ENCODE results near the gene CBX2. TPM values are rescaled to one million over a fixed set of nuclear protein-coding genes. Genes with fewer than 3 reads are reported as not detected.

CBX2 gene
- total RNA-seq, 3 donors from 2014 or later (not counting 1 experiment from before 2014, with no cell fraction given) = 0.18 to 1.3 TPM; not detected in 1

- 95% methylated on average over 17 of the region's 17 CpGs for WGBS (ENCODE audit: insufficient coverage)
- intact Hi-C loops (cut with micrococcal nuclease) = loop anchor here (10.0 kb wide), 1 partner anchor 130 kb away; no protein-coding TSS in a partner anchor
- H3K9me3 ChIP-seq (ENCODE audit: control insufficient read depth, insufficient read depth, low read length) = no peaks in the 10 kb centered on the region
- H3K27ac ChIP-seq (ENCODE audit: low read length) = no peak overlapping the region
- ATAC-seq (no peak), DNase-seq (no peak)
- Mint-ChIP-seq H3K9me3 (no peaks in the 10 kb centered on the region), H3K4me3 (no peak overlapping the region), H3K27ac (no peak overlapping the region), H3K4me1 (peaks cover 0 to 7% of the 10 kb centered on the region in 2 donors), H3K36me3 (no peaks in the 10 kb centered on the region), H3K27me3 (ENCODE audit: low read depth in 2 of 2) (peaks cover 64 to 65% of the 10 kb centered on the region in 2 donors)
- H3K4me3 ChIP-seq (ENCODE audit: low read length) = no peak overlapping the region
- H3K36me3 ChIP-seq (ENCODE audit: control insufficient read depth, insufficient read depth, low read length) = no peaks in the 10 kb centered on the region
- peaks cover 10% of the 10 kb centered on the region for H3K4me1 ChIP-seq (ENCODE audit: control insufficient read depth, insufficient read depth, low read length)
- peaks cover 37% of the 10 kb centered on the region for H3K27me3 ChIP-seq (ENCODE audit: control insufficient read depth, insufficient read depth, low read length)
- TF ChIP-seq CTCF (IDR thresholded peaks at IDR 0.05) = no peak
Measured at GRCh38 chr17:79785017-79785899, 7.3 kb downstream of the CBX2 start.

- Mint-ChIP-seq H3K27me3 (ENCODE audit: low read depth in 2 of 2) (peaks cover 55 to 56% of the 10 kb centered on the region in 2 donors), H3K4me3 (no peak overlapping the region), H3K36me3 (no peaks in the 10 kb centered on the region), H3K4me1 (peaks cover 0 to 7% of the 10 kb centered on the region in 2 donors), H3K9me3 (no peaks in the 10 kb centered on the region), H3K27ac (no peak overlapping the region)
- intact Hi-C loops (cut with micrococcal nuclease) = loop anchor here (10.0 kb wide), 1 partner anchor 129 kb away; no protein-coding TSS in a partner anchor
- DNase-seq (no peak), ATAC-seq (no peak)
- no peaks in the 10 kb centered on the region for H3K9me3 ChIP-seq (ENCODE audit: control insufficient read depth, insufficient read depth, low read length)
- peaks cover 42% of the 10 kb centered on the region for H3K27me3 ChIP-seq (ENCODE audit: control insufficient read depth, insufficient read depth, low read length)
- H3K4me1 ChIP-seq (ENCODE audit: control insufficient read depth, insufficient read depth, low read length) = peaks cover 19% of the 10 kb centered on the region
- no peak overlapping the region for H3K27ac ChIP-seq (ENCODE audit: low read length)
- H3K36me3 ChIP-seq (ENCODE audit: control insufficient read depth, insufficient read depth, low read length) = no peaks in the 10 kb centered on the region
- no peak overlapping the region for H3K4me3 ChIP-seq (ENCODE audit: low read length)
- 90% methylated on average over 15 of the region's 15 CpGs for WGBS (ENCODE audit: insufficient coverage)
- TF ChIP-seq CTCF (IDR thresholded peaks at IDR 0.05) = no peak
Measured at GRCh38 chr17:79785900-79786810, 8.2 kb downstream of the CBX2 start.

GRCh38 chr17:79786930-79787643 is 9.1 kb downstream of the CBX2 start:
- H3K9me3 Mint-ChIP-seq = no peaks in the 10 kb centered on the region
- no peaks in the 10 kb centered on the region for H3K36me3 ChIP-seq (ENCODE audit: control insufficient read depth, insufficient read depth, low read length)
- peaks cover 46 to 53% of the 10 kb centered on the region in 2 donors for H3K27me3 Mint-ChIP-seq (ENCODE audit: low read depth in 2 of 2)
- H3K4me3 Mint-ChIP-seq = no peak overlapping the region
- H3K4me1 ChIP-seq (ENCODE audit: control insufficient read depth, insufficient read depth, low read length) = peaks cover 26% of the 10 kb centered on the region
- peaks cover 44% of the 10 kb centered on the region for H3K27me3 ChIP-seq (ENCODE audit: control insufficient read depth, insufficient read depth, low read length)
- no peak for ATAC-seq
- intact Hi-C loops (cut with micrococcal nuclease) = loop anchor here (10.0 kb wide), 1 partner anchor 128 kb away; no protein-coding TSS in a partner anchor
- 91% methylated on average over 10 of the region's 12 CpGs for WGBS (ENCODE audit: insufficient coverage)
- no peak overlapping the region for H3K27ac Mint-ChIP-seq
- H3K36me3 Mint-ChIP-seq = no peaks in the 10 kb centered on the region
- DNase-seq = no peak
- TF ChIP-seq CTCF (IDR thresholded peaks at IDR 0.05) = no peak
- no peak overlapping the region for H3K27ac ChIP-seq (ENCODE audit: low read length)
- H3K4me1 Mint-ChIP-seq = peaks cover 0 to 2% of the 10 kb centered on the region in 2 donors
- no peak overlapping the region for H3K4me3 ChIP-seq (ENCODE audit: low read length)
- H3K9me3 ChIP-seq (ENCODE audit: control insufficient read depth, insufficient read depth, low read length) = no peaks in the 10 kb centered on the region
